HG03280 (cell line): ENCODE results near the gene C1QTNF9.
"Not testable (repeated sequence)": the region's sequence is repeated elsewhere in the genome, so short reads cannot be mapped to it uniquely, and the experiment has no call there.

ENCODE experiments used
- ATAC-seq: cut with Tn5 transposase; IDR thresholded peaks from one replicate; pipeline ENCODE4 v1.9.1; 2021; ENCODE audit warnings: mild to moderate bottlenecking, moderate library complexity; ENCODE audit not compliant: unreplicated experiment

C1QTNF9 gene

DNA sequence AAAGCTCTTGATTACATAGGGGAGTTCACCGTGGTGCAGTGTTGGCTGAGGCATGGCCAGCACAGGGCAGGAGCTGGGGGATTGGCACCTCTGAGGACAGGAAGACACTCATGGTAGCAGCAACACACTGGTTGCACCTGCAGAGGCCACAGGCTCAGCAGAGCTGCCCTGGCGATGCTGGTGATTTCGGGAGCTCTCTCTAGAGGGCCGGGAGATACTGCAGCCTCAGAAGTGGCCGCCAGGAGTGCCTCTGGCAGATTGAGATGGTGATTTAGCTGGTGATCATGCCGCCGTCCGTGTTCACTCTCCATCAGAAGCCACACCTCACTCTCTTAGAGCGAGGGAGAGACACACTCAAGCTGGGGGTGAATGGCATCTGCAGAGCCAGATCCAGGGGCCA, 49.9 kb downstream of the C1QTNF9 start:
- not testable (repeated sequence) for ATAC-seq

DNA sequence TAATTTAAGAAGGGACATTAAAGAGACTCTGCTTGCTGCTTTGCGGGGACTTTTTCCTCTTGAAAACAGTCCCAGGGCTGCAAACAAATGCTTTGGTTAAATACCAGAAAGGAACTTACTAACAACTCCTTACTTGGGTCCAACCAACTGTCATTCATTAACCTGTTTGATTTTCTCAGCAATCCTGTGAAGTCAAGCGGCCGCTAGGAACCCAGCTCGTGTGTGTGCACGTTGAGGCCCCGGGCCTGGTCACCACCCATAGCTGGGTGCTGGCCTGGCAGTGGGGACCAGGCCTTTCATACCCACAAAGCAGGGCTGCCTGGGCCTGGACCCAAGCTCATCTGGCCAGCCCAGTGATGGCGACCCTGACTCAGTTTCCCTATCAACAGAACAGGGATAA, 50.7 kb downstream of the C1QTNF9 start:
- ATAC-seq = no peak

DNA sequence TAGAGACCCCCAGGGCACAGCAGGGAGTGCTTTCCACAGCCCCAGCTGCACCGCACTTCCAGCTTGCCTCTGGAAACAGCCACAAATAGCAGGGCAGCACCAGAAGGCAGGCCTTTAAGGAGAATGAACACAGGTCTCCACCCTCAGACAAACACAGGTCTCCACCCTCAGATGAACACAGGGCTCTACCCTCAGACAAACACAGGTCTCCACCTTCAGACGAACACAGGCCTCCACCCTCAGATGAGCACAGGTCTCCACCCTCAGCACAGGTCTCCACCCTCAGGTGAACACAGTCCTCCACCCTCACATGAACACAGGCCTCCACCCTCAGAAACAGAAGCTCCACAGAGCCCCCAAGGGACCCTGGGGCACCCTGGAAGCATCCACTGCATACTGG, 51.7 kb downstream of the C1QTNF9 start:
- no peak for ATAC-seq

DNA sequence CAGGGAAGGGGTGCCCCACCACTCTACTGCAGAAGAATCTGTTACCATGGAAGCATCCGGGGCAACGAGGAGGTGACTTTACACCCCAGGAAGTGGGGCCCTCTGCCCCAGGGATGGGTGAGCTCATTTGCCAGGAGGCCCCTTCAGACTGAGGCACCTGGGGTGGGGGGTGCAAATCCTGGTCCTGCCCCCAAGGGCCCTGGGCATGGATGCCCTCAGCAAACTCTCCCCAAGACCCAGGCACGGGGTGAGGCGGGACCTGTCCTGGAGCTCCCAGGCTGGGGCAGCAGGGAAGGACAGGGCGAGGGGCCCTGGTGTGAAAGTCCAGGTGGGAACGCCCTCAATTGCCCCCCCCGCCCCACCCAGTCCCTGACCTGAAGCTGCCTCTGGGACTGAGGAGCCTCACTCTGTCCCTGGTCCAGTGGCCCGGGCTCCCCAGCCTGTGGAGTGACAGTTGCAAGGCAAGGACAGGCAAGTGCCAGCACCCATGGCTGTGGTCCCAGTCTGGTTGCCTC, 52.5 kb downstream of the C1QTNF9 start:
- no peak for ATAC-seq

DNA sequence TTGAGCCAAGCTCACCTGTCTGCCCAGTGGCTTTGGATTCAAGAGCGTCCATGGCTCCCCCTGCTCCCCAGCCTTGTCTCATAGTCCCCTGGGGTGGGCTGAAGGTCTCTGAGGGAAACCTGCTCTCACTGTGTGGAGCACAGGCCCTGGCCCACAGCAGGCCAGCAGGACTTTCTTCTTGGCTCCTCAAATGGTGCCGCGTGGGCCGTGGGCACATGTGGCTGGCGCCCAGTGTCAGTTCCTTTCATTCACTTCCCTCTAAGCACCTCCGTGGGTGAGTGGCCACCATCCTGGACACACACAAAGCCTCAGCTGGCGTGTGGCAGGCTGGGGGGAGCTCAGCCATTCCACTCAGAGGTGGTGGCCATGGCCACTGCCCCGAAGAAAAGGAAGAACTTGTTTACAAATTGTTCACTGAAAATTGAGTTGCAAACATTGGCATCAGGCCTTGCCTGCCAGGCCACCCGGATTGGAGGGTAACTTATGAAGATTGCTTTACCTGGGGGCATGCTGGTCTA, 53.1 kb downstream of the C1QTNF9 start:
- no peak for ATAC-seq

DNA sequence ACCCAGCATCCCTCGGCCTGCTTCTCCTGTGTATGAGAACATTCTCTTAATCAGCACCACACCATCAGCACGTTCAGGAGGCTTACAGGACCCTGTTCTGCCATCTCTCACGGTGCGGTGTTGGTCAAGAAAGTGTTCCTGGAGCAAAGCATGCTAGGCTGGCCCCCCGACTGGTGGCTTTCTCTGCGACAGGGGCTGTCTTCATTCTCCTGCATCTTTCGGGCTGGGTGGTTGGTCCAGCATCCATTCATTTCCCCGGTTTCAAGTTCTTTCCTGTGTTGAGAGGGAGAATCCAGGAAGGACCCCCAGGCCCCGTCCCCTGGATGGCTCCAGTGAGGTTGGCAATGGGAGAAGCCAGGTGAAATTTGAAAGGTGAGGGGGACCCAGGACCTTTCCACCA, 55.8 kb downstream of the C1QTNF9 start:
- ATAC-seq = no peak

DNA sequence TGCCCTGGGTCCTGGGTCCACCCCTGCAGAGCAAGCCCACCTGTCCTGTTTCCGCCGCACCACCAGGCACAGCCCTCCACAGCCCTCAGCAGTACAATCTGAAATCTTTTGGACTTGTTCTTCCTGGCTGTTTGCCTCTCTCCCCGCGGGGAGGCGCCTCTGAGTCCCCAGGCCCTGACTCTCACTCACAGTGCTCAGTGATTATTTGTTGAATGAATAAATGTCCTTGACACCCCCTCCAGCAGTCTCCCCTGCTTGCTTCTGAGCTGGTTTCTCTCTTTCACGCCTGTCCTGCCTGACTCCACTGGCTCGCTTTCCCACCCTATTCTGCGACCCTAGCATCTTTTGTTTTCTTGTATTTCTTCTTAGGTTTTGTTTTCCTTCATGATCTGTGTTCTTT, 56.9 kb downstream of the C1QTNF9 start:
- ATAC-seq = not testable (repeated sequence)

DNA sequence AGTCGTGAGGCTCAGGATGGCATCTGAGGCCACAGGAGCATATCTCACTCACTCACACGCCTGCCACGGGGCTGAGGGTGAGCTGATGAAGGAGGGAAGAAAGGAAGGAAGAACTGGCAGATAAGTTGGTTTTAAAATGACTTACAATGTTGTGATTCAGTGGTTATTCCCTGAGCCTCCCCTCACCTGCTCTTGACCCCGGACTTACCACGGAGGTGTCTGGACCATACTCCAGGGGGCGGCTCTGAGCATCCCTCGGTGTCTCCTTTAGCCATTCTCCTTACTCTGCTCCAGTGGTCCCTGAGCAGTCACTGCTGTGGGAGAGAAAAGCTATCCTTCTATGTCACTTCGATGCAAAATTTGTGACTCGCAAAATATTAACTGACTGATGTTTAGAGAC, 61.9 kb downstream of the C1QTNF9 start:
- not testable (repeated sequence) for ATAC-seq
